GM18858 (cell line): ENCODE measurements around the gene IQCF6.
"Not testable (repeated sequence)": the region's sequence is repeated elsewhere in the genome, so short reads cannot be mapped to it uniquely, and the experiment has no call there.

Source experiments
- ATAC-seq: cut with Tn5 transposase; IDR thresholded peaks from one replicate; pipeline ENCODE4 v1.9.1; 2021; ENCODE audit not compliant: unreplicated experiment

The IQCF6 gene

DNA sequence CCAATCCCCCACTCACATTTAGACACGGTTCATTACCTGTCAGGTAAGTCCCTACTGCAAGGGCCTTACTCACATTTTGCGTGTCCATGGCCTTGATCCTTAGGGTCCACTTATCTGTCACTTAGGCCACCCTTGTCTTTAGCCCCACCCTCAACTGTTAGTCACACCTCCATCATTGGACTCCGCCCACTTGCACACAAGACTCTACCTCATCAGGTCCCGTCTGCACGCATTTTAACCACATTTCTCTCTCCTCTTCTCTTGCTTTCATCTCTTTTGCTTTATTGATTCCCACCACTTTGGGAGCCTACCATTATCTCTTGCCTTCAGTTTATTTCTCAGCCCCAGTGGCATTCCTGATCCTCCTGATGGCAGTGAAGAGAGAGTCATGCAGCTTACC lies at the start of gene IQCF6:
Gene IQCF6, minus strand, starts transcription at position 101 of the 400 bp plus-strand sequence. Its CDS starts 13 bp downstream, at position 88.
- ATAC-seq = no peak

DNA sequence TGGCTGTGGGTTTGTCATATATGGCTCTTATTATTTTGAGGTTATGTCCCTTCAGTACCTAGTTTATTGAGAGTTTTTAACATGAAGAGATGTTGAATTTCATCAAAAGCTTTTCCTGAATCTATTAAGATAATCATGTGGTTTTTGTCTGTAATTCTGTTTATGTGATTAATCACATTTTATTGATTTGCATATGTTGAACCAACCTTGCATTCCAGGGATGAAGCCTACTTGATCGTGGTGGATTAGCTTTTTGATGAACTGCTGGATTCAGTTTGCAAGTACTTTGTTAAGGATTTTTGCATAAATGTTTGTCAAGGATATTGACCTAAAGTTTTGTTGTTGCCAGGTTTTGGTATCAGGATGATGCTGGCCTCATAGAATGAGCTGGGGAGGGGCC lies 49.3 kb upstream of the IQCF6 start:
- no peak for ATAC-seq

GRCh38 chr3:51819709-51820406 lies 40.8 kb upstream of the IQCF6 start:
- no peak for ATAC-seq

DNA sequence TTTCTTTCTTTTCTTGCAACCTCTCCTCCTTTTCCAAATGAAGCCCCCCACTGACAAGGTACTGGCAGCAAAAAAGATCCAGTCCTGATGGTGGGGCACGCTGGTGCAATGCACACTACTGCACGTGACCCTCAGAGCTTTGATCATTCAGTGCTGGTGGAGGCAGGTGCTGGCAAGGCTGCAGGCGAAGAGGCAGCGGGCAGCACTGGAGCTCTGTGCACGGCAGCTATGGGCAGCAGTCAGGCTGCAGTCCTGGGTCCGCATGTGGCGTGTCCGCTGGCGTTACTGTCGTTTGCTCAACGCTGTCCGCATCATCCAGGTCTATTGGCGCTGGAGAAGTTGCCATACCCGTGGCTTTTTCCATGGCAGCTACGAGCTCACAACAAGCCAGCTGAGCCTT lies 40.1 kb upstream of the IQCF6 start:
- no peak for ATAC-seq

DNA sequence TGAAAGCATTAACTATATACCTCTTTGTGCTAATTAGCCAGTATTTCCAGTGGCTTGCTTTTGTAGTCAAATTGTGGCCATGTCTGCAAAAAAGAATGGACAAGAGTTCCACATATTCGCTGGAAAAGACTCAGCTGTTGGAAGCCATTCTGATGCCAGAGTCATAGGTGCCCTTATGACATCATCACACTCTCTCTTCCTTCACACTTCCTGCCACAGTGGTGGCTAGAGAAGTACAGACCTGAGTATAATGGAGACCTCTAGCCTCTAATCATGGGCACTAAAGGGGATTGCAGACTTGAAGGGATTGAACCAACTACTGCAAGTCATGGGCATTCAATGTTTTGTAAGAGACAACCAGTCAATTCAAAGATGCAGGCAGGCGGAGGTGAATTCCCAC lies 38.3 kb upstream of the IQCF6 start:
- ATAC-seq = no peak

DNA sequence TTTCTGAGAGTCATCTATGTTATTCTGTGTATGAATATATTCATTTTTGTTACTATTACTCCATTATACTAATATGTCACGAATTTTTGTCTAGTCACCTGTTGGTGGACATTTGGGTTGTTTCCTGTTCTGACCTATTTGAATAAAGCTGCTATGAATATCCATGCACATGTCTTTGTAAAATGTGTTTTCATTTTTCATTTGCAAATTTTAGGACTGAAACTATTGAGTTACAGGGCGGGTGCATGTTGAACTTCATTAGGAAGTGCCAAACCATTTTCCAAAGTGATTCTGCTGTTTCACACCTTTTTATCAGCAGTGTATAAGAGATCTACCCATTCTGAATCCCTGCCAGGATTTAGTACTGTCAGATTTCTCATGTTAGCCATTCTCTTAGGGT lies 37.7 kb upstream of the IQCF6 start:
- no peak for ATAC-seq

DNA sequence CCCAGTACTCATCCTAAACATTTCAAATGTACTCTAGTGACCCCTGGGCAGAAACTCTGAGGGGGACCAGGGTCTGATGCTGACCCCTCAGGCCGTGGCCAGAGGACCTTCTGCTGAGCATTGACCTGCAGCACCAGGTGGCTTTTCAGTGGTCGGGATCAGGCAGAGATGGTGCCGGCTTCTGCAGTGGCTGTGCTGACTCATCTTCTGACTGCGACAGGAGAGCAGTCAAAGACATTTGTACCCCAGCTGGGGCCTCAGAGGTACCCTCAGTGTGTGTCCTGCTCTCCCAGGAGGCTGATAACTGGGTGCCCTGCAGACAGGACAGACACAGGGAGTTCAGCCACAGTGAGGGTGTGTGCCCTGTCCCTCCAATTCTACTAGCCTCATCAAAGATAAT lies 36.6 kb upstream of the IQCF6 start:
- ATAC-seq = no peak

DNA sequence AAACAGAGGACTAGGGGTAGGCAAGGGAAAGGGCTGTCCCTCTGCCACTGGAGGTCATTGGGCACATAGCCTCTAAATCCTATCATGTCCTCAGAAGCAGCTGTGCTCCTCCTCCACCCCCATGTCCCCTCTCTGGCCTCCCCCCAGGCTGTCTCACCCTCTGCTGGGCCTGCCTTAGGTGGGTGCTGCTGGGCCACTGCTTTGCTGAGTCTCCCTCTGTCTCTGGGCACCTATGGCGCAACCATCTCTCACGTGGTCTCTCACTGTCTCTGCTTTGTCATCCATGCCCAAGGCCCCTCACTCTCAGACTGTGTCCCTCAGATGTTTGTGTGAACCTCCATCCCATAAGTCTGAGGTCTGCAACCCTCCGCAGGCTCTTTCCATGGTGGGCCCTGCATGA lies 35.0 kb upstream of the IQCF6 start:
- no peak for ATAC-seq

GRCh38 chr3:51813539-51813938 lies 34.5 kb upstream of the IQCF6 start:
- no peak for ATAC-seq

DNA sequence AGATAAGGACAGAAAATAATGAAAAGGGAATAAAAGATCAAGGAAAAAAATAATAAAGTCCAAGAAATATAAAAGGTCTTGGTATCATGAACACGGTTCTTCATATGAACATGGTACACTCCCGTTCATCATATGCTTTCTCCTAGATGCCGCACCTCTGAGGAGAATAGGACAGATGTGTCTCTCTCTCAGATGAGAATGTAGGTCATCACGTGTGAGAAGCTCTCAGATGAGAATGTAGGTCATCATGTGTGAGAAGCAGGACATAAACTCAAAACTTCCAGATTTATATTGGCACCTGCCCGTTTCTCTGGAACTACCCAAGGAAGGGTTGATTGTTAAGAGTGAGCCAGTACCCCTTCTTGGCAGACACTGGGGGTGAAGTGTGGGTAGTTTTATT lies 29.9 kb upstream of the IQCF6 start:
- no peak for ATAC-seq

- no peak for ATAC-seq
These were observed 23.2 kb upstream of the IQCF6 start for GRCh38 chr3:51802106-51802703.

DNA sequence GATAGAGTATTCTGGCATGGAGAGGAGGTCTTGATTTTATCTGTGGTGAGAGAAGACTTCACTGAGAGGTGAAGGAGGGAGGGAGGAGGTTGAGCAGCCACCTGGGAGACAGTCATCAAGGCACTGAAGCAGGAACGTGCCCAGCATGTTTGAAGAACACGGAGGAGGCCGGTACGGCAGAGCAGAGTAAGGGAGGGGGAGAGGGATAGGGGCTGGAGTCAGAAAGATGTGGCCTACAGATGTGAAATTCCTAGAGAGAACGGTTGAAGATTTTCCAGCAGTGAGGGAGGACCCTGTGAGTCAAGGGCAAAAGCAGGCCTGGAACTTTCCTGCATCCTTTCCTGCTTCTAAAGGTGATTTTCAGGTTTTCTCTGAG lies 21.7 kb upstream of the IQCF6 start:
- no peak for ATAC-seq

GRCh38 chr3:51799879-51800749 lies 21.1 kb upstream of the IQCF6 start:
- no peak for ATAC-seq

GRCh38 chr3:51798411-51798963 lies 19.4 kb upstream of the IQCF6 start:
- ATAC-seq = no peak

- no peak for ATAC-seq
These were observed 17.8 kb upstream of the IQCF6 start for GRCh38 chr3:51796854-51797253.

DNA sequence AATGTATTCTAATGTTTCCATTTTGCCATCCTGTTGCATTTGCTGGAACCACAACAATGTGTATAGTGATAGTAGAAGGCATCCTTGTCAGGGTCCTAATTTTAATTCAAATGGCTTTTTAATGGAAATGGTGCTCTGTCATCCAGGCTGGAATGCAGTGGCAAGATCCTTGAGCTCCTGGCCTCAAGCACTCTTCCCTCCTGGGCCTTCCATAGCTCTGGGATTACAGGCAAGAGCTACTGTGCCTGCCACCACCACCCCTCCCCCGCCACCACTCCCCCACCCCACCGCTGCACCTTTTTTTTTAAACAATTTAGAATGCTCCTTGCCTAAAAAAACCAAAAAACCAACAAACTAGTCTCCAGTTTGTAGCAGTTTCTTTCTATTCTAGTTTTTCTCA lies 15.2 kb upstream of the IQCF6 start:
- ATAC-seq = no peak

DNA sequence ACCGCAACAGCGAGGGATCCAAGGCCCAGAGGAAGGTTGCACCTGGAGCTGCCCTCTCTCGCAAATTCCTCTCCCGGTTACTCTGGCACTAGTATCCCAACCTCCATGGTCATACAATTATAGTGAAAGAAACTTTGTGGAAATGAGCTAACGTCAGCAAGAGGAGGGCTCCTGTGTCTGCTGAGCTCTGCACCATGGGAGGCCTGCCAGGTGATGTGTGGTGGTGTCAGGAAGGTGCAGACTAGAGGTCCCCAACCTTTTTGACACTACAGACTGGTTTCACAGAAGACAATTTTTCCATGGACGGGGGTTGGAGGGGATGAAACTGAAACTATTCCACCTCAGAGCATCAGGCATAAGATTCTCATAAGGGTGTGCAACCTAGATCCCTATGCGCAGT lies 13.2 kb upstream of the IQCF6 start:
- ATAC-seq = no peak

GRCh38 chr3:51789437-51789836 lies 10.4 kb upstream of the IQCF6 start:
- no peak for ATAC-seq

GRCh38 chr3:51787576-51787975 lies 8.5 kb upstream of the IQCF6 start:
- ATAC-seq = not testable (repeated sequence)

DNA sequence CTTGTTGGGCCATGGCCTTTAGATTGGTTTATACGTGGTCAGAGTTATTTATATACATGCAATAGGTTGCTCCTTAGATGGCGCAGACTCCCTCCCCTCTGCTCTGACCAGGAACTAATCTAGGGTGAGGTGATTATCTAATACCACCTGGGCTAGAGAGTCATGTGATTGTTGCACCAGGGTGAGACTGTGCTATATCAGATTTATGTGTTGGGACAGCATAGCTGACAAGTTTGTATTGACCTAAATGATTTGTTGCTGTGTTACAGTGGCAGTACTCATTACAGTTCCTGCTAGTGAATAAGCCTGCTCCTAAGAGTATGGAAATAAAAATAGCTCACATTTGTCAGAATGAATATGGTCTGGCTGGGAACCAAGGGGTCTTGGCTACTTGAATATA lies 7.2 kb upstream of the IQCF6 start:
- ATAC-seq = no peak

DNA sequence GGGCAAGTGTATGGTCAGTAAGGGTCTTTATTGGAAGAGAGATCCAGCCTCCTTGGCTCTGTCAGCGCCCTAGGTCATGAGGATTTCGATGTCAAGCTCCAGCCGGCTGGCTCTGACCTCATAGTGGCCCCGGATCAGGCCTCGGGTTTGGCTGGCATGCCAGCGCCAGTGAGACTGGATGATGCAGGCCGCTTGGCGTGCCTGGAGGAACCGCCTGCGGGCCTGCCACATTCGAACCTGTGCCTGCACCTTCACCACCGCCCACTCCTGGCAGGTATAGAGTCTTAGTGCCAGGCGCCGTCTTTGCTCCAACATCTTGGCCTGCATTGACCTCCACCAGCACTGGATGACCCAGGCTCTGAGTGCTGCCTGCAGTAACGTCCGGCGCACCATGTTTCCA lies 483 bp downstream of the IQCF6 start:
- no peak for ATAC-seq

DNA sequence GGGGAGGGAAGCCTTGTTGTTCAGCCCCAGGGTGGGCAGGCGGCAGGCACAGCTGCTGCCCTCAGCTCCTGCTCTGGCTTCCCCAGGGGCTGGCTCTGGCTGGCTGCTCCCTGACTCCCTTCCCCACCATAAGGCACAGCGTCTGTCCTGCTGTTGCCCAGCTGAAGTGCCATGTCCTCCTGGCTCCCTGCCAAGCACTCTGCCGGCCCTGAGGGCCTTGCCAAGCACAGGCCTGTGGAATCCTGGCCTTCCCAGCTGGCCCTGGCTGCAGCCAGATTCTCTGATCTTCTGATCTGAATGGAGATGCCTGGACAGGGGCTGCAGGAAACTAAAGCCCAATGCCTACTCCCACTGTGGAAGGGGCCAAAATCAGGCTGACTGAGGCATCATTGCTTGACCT lies 1.1 kb downstream of the IQCF6 start:
- ATAC-seq = no peak
